NB4 (cell line): ENCODE data around the gene FRAS1.

ENCODE experiments used
- DNase-seq: peaks from one replicate; pipeline ENCODE4 v3.0.0; 2010; ENCODE audit warnings: low read depth
- H3K4me3 ChIP-seq: one replicate; pipeline ENCODE4 v1.5.1; 2011; ENCODE audit warnings: mild to moderate bottlenecking, low read depth, low read length, moderate library complexity
- CTCF ChIP-seq: IDR thresholded peaks from one replicate; pipeline ENCODE4 v1.5.1; 2012; ENCODE audit warnings: low read depth, low read length
- MYC ChIP-seq: IDR thresholded peaks from 2 replicates; pipeline ENCODE4 v1.6.1; 2011; ENCODE audit warnings: low read depth, low read length
- POLR2A ChIP-seq: IDR thresholded peaks from 2 replicates; pipeline ENCODE4 v1.6.1; 2011; ENCODE audit warnings: mild to moderate bottlenecking; ENCODE audit not compliant: insufficient read length; ENCODE audit errors: extremely low read depth
- TF ChIP-seq, protein P1 (sequence below): IDR thresholded peaks from 2 replicates; pipeline ENCODE4 v1.6.1; 2011; ENCODE audit warnings: low read depth, low read length

The FRAS1 gene

GRCh38 chr4:78136109-78137081 lies 79.3 kb downstream of the FRAS1 start:
- no peak overlapping the region for H3K4me3 ChIP-seq
- no peak for TF ChIP-seq MYC
- TF ChIP-seq POLR2A, result no peak
- no peak for DNase-seq

GRCh38 chr4:78137532-78137931 lies 80.4 kb downstream of the FRAS1 start:
- TF ChIP-seq POLR2A (no peak), MYC (no peak), CTCF (no peak)
- TF ChIP-seq, protein P1, sequence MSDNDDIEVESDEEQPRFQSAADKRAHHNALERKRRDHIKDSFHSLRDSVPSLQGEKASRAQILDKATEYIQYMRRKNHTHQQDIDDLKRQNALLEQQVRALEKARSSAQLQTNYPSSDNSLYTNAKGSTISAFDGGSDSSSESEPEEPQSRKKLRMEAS, result no peak
- DNase-seq, result no peak
- no peak overlapping the region for H3K4me3 ChIP-seq

- DNase-seq, result no peak
- H3K4me3 ChIP-seq, result no peak overlapping the region
- TF ChIP-seq, protein P1, result no peak
- TF ChIP-seq POLR2A (no peak), CTCF (no peak), MYC (no peak)
Measured at GRCh38 chr4:78138252-78138651, 81.1 kb downstream of the FRAS1 start.

- H3K4me3 ChIP-seq, result no peak overlapping the region
- no peak for TF ChIP-seq CTCF
- no peak for TF ChIP-seq MYC
- no peak for TF ChIP-seq POLR2A
- TF ChIP-seq, protein P1, result no peak
- no peak for DNase-seq
Measured at GRCh38 chr4:78143634-78144033, 86.5 kb downstream of the FRAS1 start.

DNA sequence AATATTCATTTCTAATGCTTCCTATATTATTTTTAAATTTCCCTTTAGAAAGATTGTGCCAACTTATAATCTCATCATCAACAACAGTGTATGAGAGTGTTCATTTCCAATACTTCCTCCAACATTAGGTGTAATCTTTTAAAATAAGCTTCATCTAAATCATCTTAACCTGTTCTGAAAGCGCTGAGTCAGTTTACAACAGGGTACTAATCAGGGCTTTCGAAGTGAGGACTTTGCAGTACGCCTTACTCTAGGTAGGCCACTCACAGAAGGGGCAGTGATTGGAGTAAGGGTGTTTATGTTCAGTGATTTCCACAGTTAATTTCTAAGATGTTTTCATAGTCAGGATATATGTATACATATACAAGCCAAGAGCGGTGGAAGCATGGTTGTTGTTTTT lies 87.9 kb downstream of the FRAS1 start:
- DNase-seq, result no peak
- TF ChIP-seq MYC, result no peak
- TF ChIP-seq, protein P1, result no peak
- H3K4me3 ChIP-seq, result no peak overlapping the region

- no peak for TF ChIP-seq POLR2A
- TF ChIP-seq CTCF, result no peak
- TF ChIP-seq MYC, result no peak
- TF ChIP-seq, protein P1, result no peak
- no peak overlapping the region for H3K4me3 ChIP-seq
- no peak for DNase-seq
Measured at GRCh38 chr4:78145622-78146021, 88.5 kb downstream of the FRAS1 start.
